ENCODE measurements around the gene PRRG2.

The PRRG2 gene

GRCh38 chr19:49581007-49581508 is at the start of gene PRRG2:
TSS of gene PRRG2 (plus strand) at chr19:49581316. CDS start at chr19:49583220, 1,904 bp downstream.
- DNase-seq = no peak

- no peak for DNase-seq
Observed at GRCh38 chr19:49533551-49534488, 47.3 kb upstream of the PRRG2 start.

GRCh38 chr19:49534632-49535385 is 46.3 kb upstream of the PRRG2 start:
- DNase-seq = no peak

- DNase-seq = no peak
Observed at GRCh38 chr19:49536921-49537462, 44.1 kb upstream of the PRRG2 start.

GRCh38 chr19:49538643-49539042 is 42.5 kb upstream of the PRRG2 start:
- DNase-seq = no peak

- no peak for DNase-seq
Observed at GRCh38 chr19:49539192-49539952, 41.7 kb upstream of the PRRG2 start.

GRCh38 chr19:49541914-49542313 is 39.2 kb upstream of the PRRG2 start:
- DNase-seq = no peak

GRCh38 chr19:49542446-49542845 is 38.7 kb upstream of the PRRG2 start:
- no peak for DNase-seq

GRCh38 chr19:49543032-49543431 is 38.1 kb upstream of the PRRG2 start:
- no peak for DNase-seq

GRCh38 chr19:49544154-49544553 is 37.0 kb upstream of the PRRG2 start:
- no peak for DNase-seq

GRCh38 chr19:49546825-49547565 is 34.1 kb upstream of the PRRG2 start:
- peak; percentile 86 for DNase-seq

- DNase-seq = no peak
Observed at GRCh38 chr19:49549045-49549444, 32.1 kb upstream of the PRRG2 start.

GRCh38 chr19:49551531-49551930 is 29.6 kb upstream of the PRRG2 start:
- no peak for DNase-seq

GRCh38 chr19:49552749-49553148 is 28.4 kb upstream of the PRRG2 start:
- no peak for DNase-seq

GRCh38 chr19:49553451-49554271 is 27.5 kb upstream of the PRRG2 start:
- DNase-seq = peak; percentile 22

- DNase-seq = no peak
Observed at GRCh38 chr19:49554701-49555181, 26.4 kb upstream of the PRRG2 start.

- DNase-seq = no peak
Observed at GRCh38 chr19:49555600-49556411, 25.3 kb upstream of the PRRG2 start.

- DNase-seq = no peak
Observed at GRCh38 chr19:49556412-49557398, 24.4 kb upstream of the PRRG2 start.
